HG02938 (cell line): ENCODE measurements around the gene RCOR2.

Experiments
- ATAC-seq: cut with Tn5 transposase; IDR thresholded peaks from one replicate; pipeline ENCODE4 v1.9.1; 2021; ENCODE audit warnings: mild to moderate bottlenecking, moderate library complexity; ENCODE audit not compliant: unreplicated experiment

Gene RCOR2

GRCh38 chr11:63923319-63923718 lies 6.4 kb upstream of the RCOR2 start:
- ATAC-seq: no peak

GRCh38 chr11:63922673-63923192 lies 5.8 kb upstream of the RCOR2 start:
- ATAC-seq: no peak

GRCh38 chr11:63920939-63921417 lies 4.0 kb upstream of the RCOR2 start:
- no peak for ATAC-seq

- no peak for ATAC-seq
Observed at GRCh38 chr11:63920126-63920938, 3.4 kb upstream of the RCOR2 start.

DNA sequence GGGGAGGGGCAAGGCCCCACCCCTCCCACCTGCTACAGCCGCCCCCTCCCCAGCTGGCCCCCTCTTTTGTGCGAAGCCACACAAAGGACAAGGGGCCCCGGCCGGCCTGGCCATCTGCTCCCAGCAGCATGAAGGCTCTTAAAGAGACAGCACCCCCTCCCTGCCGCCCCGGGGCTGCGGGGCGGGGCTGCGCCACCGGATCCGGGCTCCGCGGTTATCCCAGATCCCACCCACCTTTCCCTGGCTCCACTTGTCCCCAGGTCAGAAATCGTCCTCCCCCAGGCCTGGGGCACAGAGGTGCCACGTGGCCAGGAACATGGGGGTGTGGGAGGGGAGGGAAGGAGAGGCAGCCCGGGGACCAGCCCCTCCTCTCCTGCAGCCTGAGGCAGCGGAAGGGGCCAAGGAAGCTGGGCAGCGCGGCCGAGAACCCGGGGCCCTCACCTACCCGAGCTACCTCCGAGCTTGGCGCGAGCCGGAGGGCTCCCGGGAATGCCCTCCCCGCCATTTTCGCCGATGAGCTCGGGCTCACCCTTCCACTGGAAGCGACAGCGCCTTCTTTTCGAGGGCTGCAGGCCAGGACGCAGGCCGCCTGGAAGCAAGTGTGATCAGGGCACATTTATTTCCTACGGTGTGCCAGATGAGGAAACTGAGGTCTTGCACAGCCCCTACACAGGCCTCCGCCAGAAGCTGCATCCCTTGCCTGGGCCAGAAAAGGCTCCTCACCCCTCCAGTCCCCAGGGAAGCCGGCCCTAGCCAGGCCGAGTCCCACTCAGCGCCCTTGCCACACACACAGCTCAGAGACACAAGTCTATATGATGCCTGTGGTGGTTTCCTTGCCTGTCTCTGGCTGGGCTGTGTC lies 2.5 kb upstream of the RCOR2 start:
- no peak for ATAC-seq

DNA sequence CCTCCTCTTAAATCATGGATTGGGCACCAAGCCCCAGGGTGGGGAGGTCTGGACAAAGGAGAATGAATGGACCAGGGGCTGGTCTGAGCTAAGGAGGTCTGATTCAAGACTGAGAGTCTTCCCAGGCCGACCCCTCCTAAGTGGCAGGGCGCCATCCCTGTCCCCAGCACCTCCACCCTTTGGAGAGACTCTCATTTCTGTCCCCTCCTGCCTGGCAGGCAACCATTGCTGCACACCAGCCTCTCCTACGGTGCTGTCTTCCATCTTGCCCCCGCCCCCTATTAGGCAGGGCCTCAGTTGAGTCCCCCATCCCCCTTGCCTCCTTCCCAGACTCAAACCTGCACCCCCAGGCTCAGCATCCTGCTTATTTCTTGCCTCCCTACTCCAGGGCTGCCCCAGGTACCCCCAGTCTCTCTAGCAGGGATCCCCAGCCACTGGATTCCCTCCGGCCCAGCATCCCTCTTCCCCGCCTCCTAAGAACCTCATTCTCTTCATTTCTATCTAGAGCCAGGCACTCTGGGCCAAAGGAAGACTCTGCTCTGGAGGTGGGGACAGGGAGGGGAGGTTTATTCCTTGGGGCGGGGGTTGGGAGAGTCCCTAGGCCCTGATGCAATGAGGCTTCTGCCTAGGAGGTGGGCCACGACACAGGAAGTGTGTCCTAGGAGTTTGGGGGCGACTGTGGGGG lies 1.7 kb upstream of the RCOR2 start:
- no peak for ATAC-seq

GRCh38 chr11:63917692-63918506 lies 935 bp upstream of the RCOR2 start:
- ATAC-seq: no peak

DNA sequence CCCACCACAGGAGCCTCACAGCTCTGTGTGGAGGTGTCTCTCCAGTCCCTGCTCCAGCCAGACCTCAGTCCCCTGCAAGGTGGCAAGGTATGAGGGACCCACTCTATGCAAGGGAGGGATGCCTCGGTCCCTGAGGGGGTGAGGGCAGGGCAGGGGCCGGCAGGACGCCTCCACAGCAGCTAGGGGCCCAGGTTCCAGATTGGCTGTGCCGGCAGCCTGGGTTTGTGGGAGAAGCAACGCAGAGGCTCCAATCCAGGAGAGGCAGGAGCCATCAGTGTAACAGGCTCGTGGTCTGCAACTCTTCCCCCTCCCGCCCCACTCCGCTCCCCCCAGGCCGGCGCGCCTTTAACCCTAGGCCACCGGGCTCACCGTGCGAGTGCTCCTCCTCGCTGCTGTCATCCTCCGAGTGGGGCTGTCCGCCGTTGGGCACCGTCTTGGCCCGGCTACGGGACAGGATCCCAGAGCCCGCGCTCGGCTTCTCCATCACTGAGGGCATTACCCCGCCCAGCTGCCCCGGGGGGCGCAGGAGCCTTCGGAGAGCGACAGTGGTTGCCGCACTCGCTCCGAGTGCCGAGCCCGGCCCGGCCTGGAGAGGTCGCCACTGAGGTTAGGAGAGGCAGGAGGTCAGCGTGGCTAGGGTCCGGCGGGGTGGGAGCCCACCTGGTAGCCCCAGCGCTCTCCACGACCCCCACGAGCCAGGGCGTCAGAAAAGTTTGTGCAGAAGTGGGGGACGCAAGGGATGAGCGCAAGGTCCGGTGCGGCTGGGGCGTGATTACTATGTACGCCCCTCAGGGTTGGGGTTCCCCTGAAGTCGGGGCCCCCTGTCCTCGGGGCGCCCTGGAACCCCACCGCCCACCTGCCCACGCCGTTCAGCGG lies 765 bp downstream of the RCOR2 start:
- ATAC-seq: no peak

DNA sequence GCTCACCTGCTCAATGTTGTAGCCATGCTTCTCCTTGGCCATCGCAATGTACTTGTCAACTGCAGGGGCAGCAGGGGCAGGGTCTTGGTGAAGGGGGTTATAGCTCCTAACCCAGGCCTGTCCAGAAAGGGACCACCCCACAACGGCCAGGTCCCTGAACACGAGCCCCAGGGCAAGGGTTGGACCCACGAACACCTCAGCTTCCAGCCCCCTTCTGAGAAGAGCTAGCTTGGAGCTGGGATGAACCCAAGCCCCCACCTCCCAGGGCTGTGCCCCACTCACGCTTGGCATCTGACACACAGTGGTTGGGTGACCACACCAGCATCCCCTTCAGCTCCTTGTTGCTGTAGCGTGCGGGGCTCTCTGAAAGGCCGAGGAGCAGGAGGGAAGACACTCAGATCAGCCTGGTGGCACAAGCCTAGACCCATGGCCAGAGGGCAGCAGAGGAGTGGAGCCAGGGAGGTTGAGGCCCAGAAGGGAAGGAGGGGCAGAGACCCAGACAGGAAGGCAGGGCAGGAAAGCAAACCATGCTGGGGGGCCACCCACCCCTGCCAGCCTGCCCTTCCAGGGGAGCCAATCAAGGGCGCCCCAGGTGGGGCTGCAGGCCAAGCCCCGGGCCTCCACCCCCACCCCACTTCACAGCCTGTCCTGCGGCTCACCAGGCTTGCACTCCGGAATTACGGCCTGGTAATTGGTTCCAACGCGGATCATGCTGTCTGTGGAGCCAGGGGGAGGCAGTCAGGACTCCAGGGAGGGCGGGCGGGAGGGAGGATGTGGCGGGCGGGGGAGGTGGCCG lies 1.9 kb downstream of the RCOR2 start:
- no peak for ATAC-seq

- no peak for ATAC-seq
Observed at GRCh38 chr11:63913866-63914830, 2.8 kb downstream of the RCOR2 start.

DNA sequence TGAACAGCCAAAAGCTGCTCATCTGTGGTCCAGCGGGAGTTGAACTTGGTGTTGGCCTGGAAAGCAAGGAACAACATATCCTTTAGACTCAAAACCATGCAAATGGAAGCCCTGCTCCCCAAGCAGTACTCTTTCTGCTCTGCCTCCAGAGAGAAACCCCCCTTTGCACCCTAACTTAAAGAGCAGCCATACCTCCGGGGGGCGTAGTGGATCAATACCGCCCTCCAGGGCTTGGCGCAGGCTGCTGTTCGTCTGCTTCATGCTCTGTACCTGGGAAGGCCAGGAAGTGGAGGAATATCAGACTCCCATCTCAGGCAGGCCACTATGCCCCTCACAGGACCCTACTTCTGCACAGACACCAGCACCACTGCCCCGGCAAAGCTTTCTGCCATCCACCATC lies 4.3 kb downstream of the RCOR2 start:
- no peak for ATAC-seq

DNA sequence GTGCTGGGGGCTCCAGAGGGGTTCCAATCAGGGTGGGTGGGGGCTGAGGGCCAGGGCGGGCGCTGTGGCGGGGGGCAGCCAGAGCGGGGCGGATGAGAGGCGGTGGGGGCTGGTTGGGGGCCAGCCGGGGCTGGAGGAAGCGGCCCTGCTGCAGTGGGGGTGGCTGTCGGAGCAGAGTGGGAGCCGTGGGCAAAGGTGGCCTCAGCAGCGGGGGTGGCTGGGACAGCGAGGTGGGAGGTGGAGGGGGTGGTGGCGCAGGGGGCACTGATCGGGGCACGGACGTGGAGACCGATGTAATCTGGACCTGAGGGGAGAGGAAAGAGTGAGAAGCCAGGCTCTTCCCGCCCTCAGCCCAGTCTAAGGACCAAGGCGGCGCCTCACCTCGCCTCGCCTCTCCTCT lies 5.1 kb downstream of the RCOR2 start:
- ATAC-seq: no peak

DNA sequence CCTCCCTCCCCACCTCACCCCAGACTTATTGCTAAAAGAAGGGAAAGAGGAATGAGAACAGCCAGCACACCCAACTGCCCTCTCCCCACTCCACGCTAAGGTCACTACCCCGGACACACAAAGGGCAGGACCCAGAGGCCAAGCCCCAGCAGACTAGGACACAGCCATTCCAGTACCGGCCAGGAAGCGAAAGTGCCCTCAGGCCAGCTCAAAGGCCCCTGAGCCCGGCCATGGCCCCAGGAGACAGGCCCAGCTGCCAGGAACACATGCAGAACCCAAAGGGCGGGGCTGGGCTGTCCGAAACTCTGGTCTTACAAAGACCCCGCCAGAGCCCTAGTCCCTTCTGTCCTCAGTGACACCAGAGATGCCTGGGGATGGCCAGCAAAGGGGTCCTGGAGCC lies 5.5 kb downstream of the RCOR2 start:
- ATAC-seq: no peak

DNA sequence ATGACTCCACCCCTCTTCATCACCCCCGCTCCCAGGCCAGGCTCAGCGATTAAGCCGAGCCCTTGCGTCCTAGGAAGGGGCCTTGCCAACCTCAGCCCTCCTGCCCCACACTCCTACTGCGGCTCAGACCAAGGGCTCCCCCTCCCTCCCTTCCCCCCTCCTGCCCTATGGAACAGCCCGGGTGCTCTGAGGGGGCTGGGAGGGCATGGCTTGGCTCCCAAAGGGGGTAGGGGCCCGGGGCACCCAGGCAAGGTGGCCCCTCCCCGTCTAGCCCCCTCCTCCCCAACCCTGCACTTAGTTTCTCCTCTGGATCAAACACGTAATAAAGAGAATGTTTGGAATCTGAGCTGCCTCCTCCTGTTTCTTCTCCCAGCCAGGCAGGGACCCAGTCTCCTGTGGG lies 6.3 kb downstream of the RCOR2 start:
- no peak for ATAC-seq

DNA sequence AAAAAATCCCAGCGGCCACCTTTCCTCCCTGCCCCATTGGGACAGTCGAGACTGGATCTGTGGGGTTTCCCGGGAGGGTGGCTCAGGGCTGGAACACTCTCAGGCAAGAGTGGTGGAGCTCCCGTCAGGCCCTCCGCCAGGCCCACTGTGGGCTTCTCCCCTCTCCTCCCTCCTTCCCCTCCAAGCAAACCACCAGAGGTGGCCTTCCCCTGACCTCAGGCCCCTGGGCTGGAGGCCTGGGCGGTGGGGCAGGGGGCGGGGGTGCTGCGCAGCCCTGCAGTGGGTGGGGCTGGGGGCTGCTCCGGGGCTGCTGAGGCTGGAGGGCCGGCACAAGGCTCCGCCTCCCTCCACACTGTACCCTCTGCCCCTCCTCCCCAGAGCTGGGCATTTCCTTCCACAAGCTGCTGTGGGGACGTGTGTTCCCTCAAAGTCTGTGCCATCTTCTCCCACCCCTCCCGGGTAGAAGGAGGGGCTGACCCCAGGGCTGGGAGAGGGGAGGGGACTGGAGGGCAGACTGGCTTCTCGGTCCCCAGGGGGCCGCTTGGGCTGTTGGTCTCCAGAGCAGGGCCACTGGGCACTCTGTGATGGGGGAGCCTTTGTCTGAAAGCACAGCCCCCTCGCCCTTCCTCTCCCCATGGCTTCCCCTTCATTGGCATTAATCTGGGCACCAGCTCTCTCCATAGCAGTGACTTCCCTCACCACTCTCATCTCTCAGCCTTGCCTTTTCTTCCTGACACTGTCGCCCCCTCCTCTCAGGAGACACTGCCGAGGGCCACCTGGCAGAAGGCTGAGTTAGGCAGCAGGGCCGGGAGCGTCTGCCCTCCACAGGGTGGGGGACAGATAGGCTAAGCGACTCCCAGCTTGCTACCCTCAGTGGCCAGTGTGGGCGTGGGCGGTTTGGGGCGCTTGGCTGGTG lies 7.1 kb downstream of the RCOR2 start:
- ATAC-seq: no peak

GRCh38 chr11:63908631-63909401 lies 8.1 kb downstream of the RCOR2 start:
- no peak for ATAC-seq
